SK-N-SH (cell line): ENCODE data around the gene GPRC5C. TPM values are rescaled to one million over a fixed set of nuclear protein-coding genes. Genes with fewer than 3 reads are reported as not detected.

Source experiments
- CTCF ChIA-PET: fragments of 300-600, 350-600 bp; formaldehyde crosslinking; extraction: SDS; loops from one replicate; lab custom pipeline; 2021; lab: Yijun Ruan, JAX
- POLR2A ChIA-PET: fragments of 350-600 bp; sonication (Branson Sonifier 250); formaldehyde crosslinking; extraction: SDS; loops from one replicate; lab custom pipeline; 2020; ENCODE audit warnings: antibody characterized with exemption, inconsistent platforms; lab: Yijun Ruan, JAX
- DNase-seq: peaks from one replicate; pipeline ENCODE4 v3.0.0; 2012
- H2AFZ ChIP-seq: fragments of 200-600 bp; sonication (generic); 2 replicates; pipeline ENCODE4 v1.8.1; 2016; ENCODE audit warnings: antibody characterized with exemption, mild to moderate bottlenecking, low read depth
- H3F3A ChIP-seq: fragments of 200-600 bp; sonication (generic); replicated peaks from 2 replicates; pipeline ENCODE3; 2016; ENCODE audit warnings: antibody characterized with exemption, mild to moderate bottlenecking; ENCODE audit not compliant: insufficient read depth
- H3K27ac ChIP-seq, 2 experiments: fragments of 200-500 bp in 1 of 2; fragments of 200-600 bp in 1 of 2; sonication (Bioruptor generic) in 1 of 2; sonication (generic), shearing (Covaris generic) in 1 of 2; 2 replicates each; pipeline versions ENCODE4 v1.5.1 to v1.6.1; 2014 to 2016; ENCODE audit warnings: low read depth in 2 of 2, inconsistent platforms in 1 of 2, low read length in 1 of 2, mild to moderate bottlenecking in 1 of 2, mixed read lengths in 1 of 2
- H3K27me3 ChIP-seq: fragments of 200-600 bp; sonication (generic), shearing (Covaris generic); 2 replicates; pipeline ENCODE4 v1.6.1; 2016; ENCODE audit warnings: mixed run types; ENCODE audit not compliant: insufficient read depth
- H3K36me3 ChIP-seq, 2 experiments: fragments of 200-500 bp in 1 of 2; fragments of 200-600 bp in 1 of 2; sonication (Bioruptor generic) in 1 of 2; sonication (generic) in 1 of 2; replicated peaks in 1 of 2; 2 replicates each; pipeline versions ENCODE3 to v1.5.1; 2014 to 2016; ENCODE audit warnings: low read length in 1 of 2, mild to moderate bottlenecking in 1 of 2; ENCODE audit not compliant: insufficient read depth in 2 of 2, control insufficient read depth in 1 of 2
- H3K4me1 ChIP-seq, 2 experiments: fragments of 200-500 bp in 1 of 2; fragments of 200-600 bp in 1 of 2; sonication (Bioruptor generic) in 1 of 2; sonication (generic), shearing (Covaris generic) in 1 of 2; 2 replicates each; pipeline versions ENCODE4 v1.5.1 to v1.6.1; 2014 to 2016; ENCODE audit warnings: low read depth in 1 of 2, low read length in 1 of 2, mixed run types in 1 of 2; ENCODE audit not compliant: insufficient read depth in 2 of 2, control insufficient read depth in 1 of 2
- H3K4me2 ChIP-seq: fragments of 200-600 bp; sonication (generic), shearing (Covaris generic); 2 replicates; pipeline ENCODE4 v1.6.1; 2017; ENCODE audit warnings: mixed run types
- H3K4me3 ChIP-seq, 2 experiments: fragments of 200-500 bp in 1 of 2; fragments of 200-600 bp in 1 of 2; sonication (Bioruptor generic) in 1 of 2; sonication (generic), shearing (Covaris generic) in 1 of 2; 2 replicates each; pipeline versions ENCODE4 v1.5.1 to v1.8.1; 2014 to 2016; ENCODE audit warnings: low read depth in 2 of 2, inconsistent platforms in 1 of 2, low read length in 1 of 2, mild to moderate bottlenecking in 1 of 2, mixed read lengths in 1 of 2, moderate library complexity in 1 of 2
- H3K79me2 ChIP-seq: fragments of 200-600 bp; sonication (generic); 2 replicates; pipeline ENCODE4 v1.8.1; 2017; ENCODE audit warnings: mild to moderate bottlenecking; ENCODE audit not compliant: insufficient read depth
- H3K9ac ChIP-seq: fragments of 200-600 bp; sonication (generic); 2 replicates; pipeline ENCODE4 v1.6.1; 2017; ENCODE audit warnings: mixed run types
- H3K9me2 ChIP-seq: fragments of 200-600 bp; sonication (generic); 2 replicates; pipeline ENCODE4 v1.6.1; 2017; ENCODE audit warnings: mixed run types
- H3K9me3 ChIP-seq: fragments of 200-600 bp; sonication (generic); 2 replicates; pipeline ENCODE4 v1.6.1; 2017; ENCODE audit warnings: mixed run types, mild to moderate bottlenecking, moderate library complexity
- H4K20me1 ChIP-seq: fragments of 200-600 bp; sonication (generic); 2 replicates; pipeline ENCODE4 v1.6.1; 2017; ENCODE audit warnings: mild to moderate bottlenecking, mixed run types; ENCODE audit not compliant: insufficient read depth
- CHD2 ChIP-seq: fragments of 150-350 bp; IDR thresholded peaks from 2 replicates; pipeline ENCODE4 v1.6.1; 2018; ENCODE audit warnings: low read length; ENCODE audit not compliant: partially characterized antibody
- CTCF ChIP-seq: fragments of 200-600 bp; sonication (generic); IDR thresholded peaks from 2 replicates; pipeline ENCODE4 v1.6.1; 2017; ENCODE audit warnings: antibody characterized with exemption, mild to moderate bottlenecking, moderate library complexity
- ELF1 ChIP-seq: IDR thresholded peaks from 2 replicates; pipeline ENCODE4 v1.4.0; 2012
- EZH2phosphoT487 ChIP-seq: fragments of 200-600 bp; sonication (generic); IDR thresholded peaks from 2 replicates; pipeline ENCODE4 v1.6.1; 2017; ENCODE audit warnings: low read depth, mixed run types, mild to moderate bottlenecking, antibody characterized with exemption, moderate library complexity, borderline replicate concordance
- FOSL2 ChIP-seq: IDR thresholded peaks from 2 replicates; pipeline ENCODE4 v1.4.0; 2012; ENCODE audit warnings: low read depth, mild to moderate bottlenecking, moderate library complexity, borderline replicate concordance
- FOXJ3 ChIP-seq: sonication (generic); formaldehyde crosslinking; IDR thresholded peaks from 2 replicates; pipeline ENCODE4 v1.5.1; 2020; ENCODE audit warnings: mild to moderate bottlenecking, missing genetic modification reagents
- FOXM1 ChIP-seq: IDR thresholded peaks from 2 replicates; pipeline ENCODE4 v1.4.0; 2012; ENCODE audit warnings: low read depth, mild to moderate bottlenecking
- GABPA ChIP-seq: IDR thresholded peaks from 2 replicates; pipeline ENCODE4 v1.4.0; 2012; ENCODE audit warnings: low read depth, mild to moderate bottlenecking
- IRF3 ChIP-seq: fragments of 150-350 bp; IDR thresholded peaks from 2 replicates; pipeline ENCODE4 v1.6.1; 2016; ENCODE audit warnings: mild to moderate bottlenecking, low read depth, low read length
- JUND ChIP-seq: IDR thresholded peaks from 2 replicates; pipeline ENCODE4 v1.4.0; 2012
- MAX ChIP-seq: IDR thresholded peaks from 2 replicates; pipeline ENCODE4 v1.4.0; 2012; ENCODE audit warnings: low read depth
- MEF2A ChIP-seq: IDR thresholded peaks from 2 replicates; pipeline ENCODE4 v1.4.0; 2012; ENCODE audit warnings: low read depth, borderline replicate concordance
- MXI1 ChIP-seq: IDR thresholded peaks from 2 replicates; pipeline ENCODE4 v1.6.1; 2012; ENCODE audit warnings: mild to moderate bottlenecking, low read depth, low read length, improper control_type of control experiment
- NFIC ChIP-seq: IDR thresholded peaks from 2 replicates; pipeline ENCODE4 v1.4.0; 2012; ENCODE audit warnings: borderline replicate concordance
- NRF1 ChIP-seq: IDR thresholded peaks from 2 replicates; pipeline ENCODE4 v1.6.1; 2012; ENCODE audit warnings: low read depth, mild to moderate bottlenecking, low read length
- PBX3 ChIP-seq: IDR thresholded peaks from 2 replicates; pipeline ENCODE4; 2012
- RFX5 ChIP-seq: IDR thresholded peaks from 2 replicates; pipeline ENCODE4 v1.6.1; 2012; ENCODE audit warnings: mild to moderate bottlenecking, improper control_type of control experiment, low read length
- TAF1 ChIP-seq: IDR thresholded peaks from 2 replicates; pipeline ENCODE4 v1.6.1; 2012; ENCODE audit warnings: low read depth, mild to moderate bottlenecking, low read length, moderate library complexity, borderline replicate concordance
- USF1 ChIP-seq: IDR thresholded peaks from 2 replicates; pipeline ENCODE4 v1.4.0; 2012; ENCODE audit warnings: low read depth, borderline replicate concordance
- YY1 ChIP-seq: IDR thresholded peaks from 2 replicates; pipeline ENCODE4 v1.4.0; 2012; ENCODE audit warnings: low read depth, mild to moderate bottlenecking
- WGBS: methylation state at CpG from one replicate; pipeline ENCODE4 v1.1.6; 2017; ENCODE audit warnings: low lambda C conversion rate; 5-methylcytosine and 5-hydroxymethylcytosine counted together
- polyA plus RNA-seq, 3 experiments: library from polyadenylated mRNA; depleted of rRNA; stranded (reverse); fragments of >200 nt; gene quantifications; 2 replicates each; pipeline ENCODE4 v1.2.3, GENCODE V29; 2012

Gene GPRC5C
- polyA plus RNA-seq, 1 of the 3 experiments (the other 2 are of a cell fraction) = not detected

GRCh38 chr17:74447628-74448159 is 15.8 kb downstream of the GPRC5C start:
- ChIA-PET CTCF (interaction anchor here (1.1 to 3.6 kb wide), 5 partner anchors 10 to 234 kb away, joined by 3 to 32 read pairs (median 4); partner anchors contain the start of gene TTYH2), POLR2A (no interaction called here)
- H3K4me3 ChIP-seq = no peak overlapping the region
- no peaks in the 10 kb centered on the region for H3K36me3 ChIP-seq
- no peaks in the 10 kb centered on the region for H3K9me3 ChIP-seq
- H4K20me1 ChIP-seq = no peaks in the 10 kb centered on the region
- no peak overlapping the region for H3K27ac ChIP-seq
- no peaks in the 10 kb centered on the region for H3F3A ChIP-seq
- H3K27me3 ChIP-seq = no peaks in the 10 kb centered on the region
- H2AFZ ChIP-seq = no peak overlapping the region
- DNase-seq = no peak
- H3K4me2 ChIP-seq = no peak overlapping the region
- no peak overlapping the region for H3K9ac ChIP-seq
- TF ChIP-seq YY1 (no peak), JUND (no peak), NRF1 (no peak), FOSL2 (no peak), PBX3 (no peak), EZH2phosphoT487 (no peak), USF1 (no peak), TAF1 (no peak)
- H3K79me2 ChIP-seq = no peaks in the 10 kb centered on the region
- 63% methylated on average over 11 of the region's 11 CpGs for WGBS
- no peaks in the 10 kb centered on the region for H3K9me2 ChIP-seq
- peaks cover 0 to 13% of the 10 kb centered on the region in 2 experiments; a peak in 1 of 4 replicates for H3K4me1 ChIP-seq

- Histone ChIP-seq H3K79me2 (no peaks in the 10 kb centered on the region), H3K36me3 (no peaks in the 10 kb centered on the region), H3K27ac (no peak overlapping the region), H3K27me3 (no peaks in the 10 kb centered on the region), H3K9me3 (no peaks in the 10 kb centered on the region), H3K4me3 (no peak overlapping the region), H3K9me2 (no peaks in the 10 kb centered on the region), H3K4me2 (no peak overlapping the region), H4K20me1 (no peaks in the 10 kb centered on the region), H3K9ac (no peak overlapping the region), H3F3A (no peaks in the 10 kb centered on the region), H3K4me1 (peaks cover 0 to 16% of the 10 kb centered on the region in 2 experiments; a peak in 1 of 4 replicates), H2AFZ (no peak overlapping the region)
- ChIA-PET CTCF (interaction anchor here (1.0 to 3.6 kb wide), 4 partner anchors 9 to 411 kb away, joined by 3 to 32 read pairs (median 3); partner anchors contain the start of gene TTYH2), POLR2A (no interaction called here)
- WGBS = 42% methylated on average over 8 of the region's 8 CpGs
- DNase-seq = no peak
- no peak for TF ChIP-seq CTCF
- no peak for TF ChIP-seq CHD2
- no peak for TF ChIP-seq IRF3
- no peak for TF ChIP-seq TAF1
- no peak for TF ChIP-seq ELF1
- TF ChIP-seq GABPA = no peak
- no peak for TF ChIP-seq RFX5
- TF ChIP-seq EZH2phosphoT487 = no peak
- no peak for TF ChIP-seq FOXM1
- TF ChIP-seq FOXJ3 (CRISPR knock-in tag) = no peak
- no peak for TF ChIP-seq MXI1
- TF ChIP-seq MAX = no peak
- no peak for TF ChIP-seq FOSL2
- TF ChIP-seq NFIC = no peak
- no peak for TF ChIP-seq MEF2A
- TF ChIP-seq NRF1 = no peak
Measured at GRCh38 chr17:74448756-74449155, 16.9 kb downstream of the GPRC5C start.
